ENCODE measurements around the gene HSD3B1.

HSD3B1 gene

GRCh38 chr1:119466445-119466844 lies 40.6 kb upstream of the HSD3B1 start:
- H3K36me3 ChIP-seq (ENCODE audit: low read length), result no peaks in the 10 kb centered on the region
- no peak overlapping the region for H3K9ac ChIP-seq (ENCODE audit: low read length)
- H3K9me3 ChIP-seq (ENCODE audit: insufficient read depth, low read length), result no peaks in the 10 kb centered on the region
- H3K4me3 ChIP-seq (ENCODE audit: insufficient read depth, low read length, poor library complexity, severe bottlenecking), result no peak overlapping the region
- no peaks in the 10 kb centered on the region for H3F3A ChIP-seq (ENCODE audit: insufficient read depth)
- no peak overlapping the region for H2AFZ ChIP-seq (ENCODE audit: low read depth, low read length, severe bottlenecking)
- TF ChIP-seq EZH2phosphoT487 (conservative IDR thresholded peaks at IDR 0.05; ENCODE audit: low read length) (no peak), CTCF (IDR thresholded peaks at IDR 0.05; ENCODE audit: insufficient read depth, low read length, poor library complexity, severe bottlenecking) (no peak)
- no peaks in the 10 kb centered on the region for H3K9me2 ChIP-seq (replicated peaks; ENCODE audit: insufficient read depth, low read length)
- no peak overlapping the region for H3K27ac ChIP-seq (ENCODE audit: low read depth, low read length)
- no peaks in the 10 kb centered on the region for H3K79me2 ChIP-seq (ENCODE audit: insufficient read depth, low read length)
- no peaks in the 10 kb centered on the region for H4K20me1 ChIP-seq (ENCODE audit: low read depth, low read length)
- H3K4me2 ChIP-seq (ENCODE audit: low read depth, low read length, poor library complexity, severe bottlenecking), result no peak overlapping the region
- H3K27me3 ChIP-seq (ENCODE audit: low read length), result no peaks in the 10 kb centered on the region

GRCh38 chr1:119467219-119467618 lies 39.8 kb upstream of the HSD3B1 start:
- H4K20me1 ChIP-seq (ENCODE audit: low read depth, low read length), result no peaks in the 10 kb centered on the region
- no peak overlapping the region for H3K9ac ChIP-seq (ENCODE audit: low read length)
- H3K36me3 ChIP-seq (ENCODE audit: low read length), result no peaks in the 10 kb centered on the region
- no peak overlapping the region for H3K27ac ChIP-seq (ENCODE audit: low read depth, low read length)
- H3K79me2 ChIP-seq (ENCODE audit: insufficient read depth, low read length), result no peaks in the 10 kb centered on the region
- no peaks in the 10 kb centered on the region for H3K27me3 ChIP-seq (ENCODE audit: low read length)
- H3K4me3 ChIP-seq (ENCODE audit: insufficient read depth, low read length, poor library complexity, severe bottlenecking), result no peak overlapping the region
- H3K9me3 ChIP-seq (ENCODE audit: insufficient read depth, low read length), result no peaks in the 10 kb centered on the region
- no peak for TF ChIP-seq EZH2phosphoT487 (conservative IDR thresholded peaks at IDR 0.05; ENCODE audit: low read length)
- H2AFZ ChIP-seq (ENCODE audit: low read depth, low read length, severe bottlenecking), result no peak overlapping the region
- no peaks in the 10 kb centered on the region for H3F3A ChIP-seq (ENCODE audit: insufficient read depth)
- H3K4me2 ChIP-seq (ENCODE audit: low read depth, low read length, poor library complexity, severe bottlenecking), result no peak overlapping the region
- H3K9me2 ChIP-seq (replicated peaks; ENCODE audit: insufficient read depth, low read length), result no peaks in the 10 kb centered on the region

GRCh38 chr1:119467857-119468668 lies 38.9 kb upstream of the HSD3B1 start:
- Histone ChIP-seq H3K36me3 (ENCODE audit: low read length) (no peaks in the 10 kb centered on the region), H3K4me3 (ENCODE audit: insufficient read depth, low read length, poor library complexity, severe bottlenecking) (no peak overlapping the region), H3K9me2 (replicated peaks; ENCODE audit: insufficient read depth, low read length) (no peaks in the 10 kb centered on the region), H3K79me2 (ENCODE audit: insufficient read depth, low read length) (no peaks in the 10 kb centered on the region), H3K9ac (ENCODE audit: low read length) (no peak overlapping the region), H3K27me3 (ENCODE audit: low read length) (no peaks in the 10 kb centered on the region), H3F3A (ENCODE audit: insufficient read depth) (no peaks in the 10 kb centered on the region), H3K27ac (ENCODE audit: low read depth, low read length) (no peak overlapping the region), H2AFZ (ENCODE audit: low read depth, low read length, severe bottlenecking) (no peak overlapping the region), H3K4me2 (ENCODE audit: low read depth, low read length, poor library complexity, severe bottlenecking) (no peak overlapping the region), H3K9me3 (ENCODE audit: insufficient read depth, low read length) (no peaks in the 10 kb centered on the region), H4K20me1 (ENCODE audit: low read depth, low read length) (no peaks in the 10 kb centered on the region)
- TF ChIP-seq CTCF (IDR thresholded peaks at IDR 0.05; ENCODE audit: insufficient read depth, low read length, poor library complexity, severe bottlenecking) (no peak), EZH2phosphoT487 (conservative IDR thresholded peaks at IDR 0.05; ENCODE audit: low read length) (no peak)

- H3K9me2 ChIP-seq (replicated peaks; ENCODE audit: insufficient read depth, low read length), result no peaks in the 10 kb centered on the region
- no peak overlapping the region for H3K9ac ChIP-seq (ENCODE audit: low read length)
- no peak for TF ChIP-seq CTCF (IDR thresholded peaks at IDR 0.05; ENCODE audit: insufficient read depth, low read length, poor library complexity, severe bottlenecking)
- no peak for TF ChIP-seq EZH2phosphoT487 (conservative IDR thresholded peaks at IDR 0.05; ENCODE audit: low read length)
- H3K27me3 ChIP-seq (ENCODE audit: low read length), result no peaks in the 10 kb centered on the region
- H3K4me2 ChIP-seq (ENCODE audit: low read depth, low read length, poor library complexity, severe bottlenecking), result no peak overlapping the region
- H4K20me1 ChIP-seq (ENCODE audit: low read depth, low read length), result no peaks in the 10 kb centered on the region
- no peaks in the 10 kb centered on the region for H3K36me3 ChIP-seq (ENCODE audit: low read length)
- no peaks in the 10 kb centered on the region for H3K9me3 ChIP-seq (ENCODE audit: insufficient read depth, low read length)
- no peaks in the 10 kb centered on the region for H3K79me2 ChIP-seq (ENCODE audit: insufficient read depth, low read length)
- no peak overlapping the region for H3K27ac ChIP-seq (ENCODE audit: low read depth, low read length)
- H3F3A ChIP-seq (ENCODE audit: insufficient read depth), result no peaks in the 10 kb centered on the region
- H3K4me3 ChIP-seq (ENCODE audit: insufficient read depth, low read length, poor library complexity, severe bottlenecking), result no peak overlapping the region
- H2AFZ ChIP-seq (ENCODE audit: low read depth, low read length, severe bottlenecking), result no peak overlapping the region
Measured at GRCh38 chr1:119469741-119470140, 37.3 kb upstream of the HSD3B1 start.
